ENCODE results near the gene PPARD. TPM values are rescaled to one million over a fixed set of nuclear protein-coding genes. Genes with fewer than 3 reads are reported as not detected.

PPARD gene
- total RNA-seq, 1 donor from 2014 or later = 30.2 TPM

DNA sequence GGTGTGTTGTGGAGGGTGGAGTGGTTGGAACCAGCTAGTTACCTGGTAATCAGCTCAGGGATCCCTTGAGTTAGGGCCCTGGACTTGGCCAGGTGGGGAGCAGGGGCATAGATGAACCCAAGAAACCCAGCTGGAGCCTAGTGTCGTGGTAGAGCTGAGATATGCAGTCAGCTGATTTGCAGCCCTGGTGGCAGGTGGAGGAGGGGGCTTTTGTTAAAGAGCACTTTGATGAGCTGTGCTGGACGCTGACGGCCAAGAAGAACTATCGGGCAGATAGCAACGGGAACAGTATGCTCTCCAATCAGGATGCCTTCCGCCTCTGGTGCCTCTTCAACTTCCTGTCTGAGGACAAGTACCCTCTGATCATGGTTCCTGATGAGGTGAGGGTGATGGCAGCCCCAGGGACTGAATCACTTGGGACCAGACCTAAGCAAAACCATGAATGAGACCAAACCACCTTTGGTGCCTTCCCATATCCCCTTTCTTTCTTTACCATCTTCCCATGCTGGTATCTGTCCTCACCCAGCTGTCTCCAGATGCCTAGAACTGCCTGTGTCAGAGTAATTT, 32.0 kb upstream of the PPARD start:
- Histone ChIP-seq H3K36me3 (no peaks in the 10 kb centered on the region), H3K4me3 (no peak overlapping the region), H3K27me3 (ENCODE audit: low read depth) (no peaks in the 10 kb centered on the region), H3K4me1 (peaks cover 21% of the 10 kb centered on the region), H3K9me3 (no peaks in the 10 kb centered on the region), H3K27ac (no peak overlapping the region)
- DNase-seq (no peak), ATAC-seq (no peak)
- TF ChIP-seq, protein P1, sequence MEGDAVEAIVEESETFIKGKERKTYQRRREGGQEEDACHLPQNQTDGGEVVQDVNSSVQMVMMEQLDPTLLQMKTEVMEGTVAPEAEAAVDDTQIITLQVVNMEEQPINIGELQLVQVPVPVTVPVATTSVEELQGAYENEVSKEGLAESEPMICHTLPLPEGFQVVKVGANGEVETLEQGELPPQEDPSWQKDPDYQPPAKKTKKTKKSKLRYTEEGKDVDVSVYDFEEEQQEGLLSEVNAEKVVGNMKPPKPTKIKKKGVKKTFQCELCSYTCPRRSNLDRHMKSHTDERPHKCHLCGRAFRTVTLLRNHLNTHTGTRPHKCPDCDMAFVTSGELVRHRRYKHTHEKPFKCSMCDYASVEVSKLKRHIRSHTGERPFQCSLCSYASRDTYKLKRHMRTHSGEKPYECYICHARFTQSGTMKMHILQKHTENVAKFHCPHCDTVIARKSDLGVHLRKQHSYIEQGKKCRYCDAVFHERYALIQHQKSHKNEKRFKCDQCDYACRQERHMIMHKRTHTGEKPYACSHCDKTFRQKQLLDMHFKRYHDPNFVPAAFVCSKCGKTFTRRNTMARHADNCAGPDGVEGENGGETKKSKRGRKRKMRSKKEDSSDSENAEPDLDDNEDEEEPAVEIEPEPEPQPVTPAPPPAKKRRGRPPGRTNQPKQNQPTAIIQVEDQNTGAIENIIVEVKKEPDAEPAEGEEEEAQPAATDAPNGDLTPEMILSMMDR (IDR thresholded peaks at IDR 0.05) = no peak
- intact Hi-C loops (cut with DNase I) = no loop called here

DNA sequence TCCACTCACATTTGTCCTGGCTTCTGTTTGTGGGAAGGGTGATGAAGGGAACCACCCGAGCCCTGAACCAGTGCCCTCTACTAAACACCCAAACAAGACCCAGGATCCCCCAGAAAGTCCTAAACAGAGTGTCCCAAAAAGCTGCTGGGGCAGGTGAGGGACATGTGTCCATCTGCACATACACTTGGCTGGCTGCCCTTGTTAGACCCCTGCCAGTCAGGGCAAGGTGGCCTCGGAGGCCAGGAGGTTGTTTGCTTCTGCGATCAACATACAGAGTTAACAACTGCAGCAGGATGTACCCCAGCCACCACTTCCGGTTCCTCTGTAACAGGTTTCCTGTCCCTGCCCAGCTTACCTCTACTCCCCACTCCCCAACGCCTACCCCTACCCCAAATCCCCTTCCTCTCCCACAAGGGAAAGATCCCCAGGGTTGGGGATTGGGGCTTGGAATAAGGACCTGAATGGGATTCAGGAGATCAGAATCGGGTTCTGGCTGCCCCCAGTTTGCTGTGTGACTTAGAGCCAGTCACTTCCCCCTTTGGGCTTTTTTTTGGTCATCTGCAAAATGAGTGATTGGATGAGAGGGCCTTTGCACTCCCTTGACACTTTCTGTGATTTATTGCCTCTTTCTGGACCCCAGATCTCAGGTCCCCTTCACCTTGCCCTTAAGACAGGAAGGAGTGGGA, 30.8 kb upstream of the PPARD start:
- intact Hi-C loops (cut with DNase I) = no loop called here
- H3K9me3 ChIP-seq = no peaks in the 10 kb centered on the region
- ATAC-seq = peak; percentile 38 to 42
- DNase-seq = no peak
- peaks cover 21% of the 10 kb centered on the region for H3K4me1 ChIP-seq
- H3K27ac ChIP-seq = peak overlapping the region; percentile 67
- TF ChIP-seq, protein P1 (IDR thresholded peaks at IDR 0.05) = no peak
- H3K27me3 ChIP-seq (ENCODE audit: low read depth) = no peaks in the 10 kb centered on the region
- no peak overlapping the region for H3K4me3 ChIP-seq
- H3K36me3 ChIP-seq = no peaks in the 10 kb centered on the region

DNA sequence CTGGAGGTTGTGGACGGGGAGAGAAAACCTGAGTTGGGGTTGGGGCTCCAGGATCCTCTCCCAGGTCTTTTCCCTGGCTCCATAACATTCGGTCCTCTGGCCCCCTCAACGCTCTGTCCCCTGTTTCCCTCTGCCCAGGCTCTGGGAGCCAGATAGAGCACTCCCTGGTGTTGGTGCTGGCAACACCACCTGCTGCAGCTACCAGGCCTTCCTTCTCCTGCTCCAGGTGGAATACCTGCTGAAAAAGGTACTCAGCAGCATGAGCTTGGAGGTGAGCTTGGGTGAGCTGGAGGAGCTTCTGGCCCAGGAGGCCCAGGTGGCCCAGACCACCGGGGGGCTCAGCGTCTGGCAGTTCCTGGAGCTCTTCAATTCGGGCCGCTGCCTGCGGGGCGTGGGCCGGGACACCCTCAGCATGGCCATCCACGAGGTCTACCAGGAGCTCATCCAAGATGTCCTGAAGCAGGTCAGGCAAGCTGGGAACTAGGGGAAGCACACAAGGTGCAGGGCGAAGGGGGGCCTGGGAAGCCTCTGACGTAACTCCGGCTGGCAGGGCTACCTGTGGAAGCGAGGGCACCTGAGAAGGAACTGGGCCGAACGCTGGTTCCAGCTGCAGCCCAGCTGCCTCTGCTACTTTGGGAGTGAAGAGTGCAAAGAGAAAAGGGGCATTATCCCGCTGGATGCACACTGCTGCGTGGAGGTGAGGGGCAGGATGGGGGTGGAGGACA, 30.1 kb upstream of the PPARD start:
- DNase-seq (no peak), ATAC-seq (no peak)
- peaks cover 21% of the 10 kb centered on the region for H3K4me1 ChIP-seq
- intact Hi-C loops (cut with DNase I) = no loop called here
- TF ChIP-seq, protein P1 (IDR thresholded peaks at IDR 0.05) = no peak
- no peak overlapping the region for H3K4me3 ChIP-seq
- H3K27me3 ChIP-seq (ENCODE audit: low read depth) = no peaks in the 10 kb centered on the region
- H3K9me3 ChIP-seq = no peaks in the 10 kb centered on the region
- H3K36me3 ChIP-seq = no peaks in the 10 kb centered on the region
- peak overlapping the region; percentile 67 for H3K27ac ChIP-seq

DNA sequence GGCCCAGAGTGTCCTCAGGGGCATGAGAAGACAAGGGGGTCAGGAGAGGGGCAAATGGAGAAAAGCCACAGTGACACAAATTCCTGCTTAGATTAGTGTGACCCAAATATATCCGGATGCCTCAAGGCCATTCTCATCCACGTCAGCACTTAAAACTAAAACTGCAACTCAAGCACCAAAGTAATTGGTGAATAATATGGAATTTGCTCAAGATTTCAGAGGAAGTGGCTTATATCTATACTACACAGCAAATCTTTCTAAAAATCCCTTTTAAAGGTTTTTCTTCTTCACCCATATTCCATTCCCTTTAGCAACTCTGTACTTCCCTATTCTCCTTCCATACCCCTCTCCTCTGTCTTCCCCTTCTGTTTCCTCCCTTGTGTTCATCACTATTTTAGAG, 29.6 kb upstream of the PPARD start:
- Histone ChIP-seq H3K4me1 (peaks cover 21% of the 10 kb centered on the region), H3K27me3 (ENCODE audit: low read depth) (no peaks in the 10 kb centered on the region), H3K27ac (no peak overlapping the region), H3K36me3 (no peaks in the 10 kb centered on the region), H3K4me3 (no peak overlapping the region), H3K9me3 (no peaks in the 10 kb centered on the region)
- TF ChIP-seq, protein P1 (IDR thresholded peaks at IDR 0.05) = no peak
- ATAC-seq (no peak), DNase-seq (no peak)
- intact Hi-C loops (cut with DNase I) = no loop called here

DNA sequence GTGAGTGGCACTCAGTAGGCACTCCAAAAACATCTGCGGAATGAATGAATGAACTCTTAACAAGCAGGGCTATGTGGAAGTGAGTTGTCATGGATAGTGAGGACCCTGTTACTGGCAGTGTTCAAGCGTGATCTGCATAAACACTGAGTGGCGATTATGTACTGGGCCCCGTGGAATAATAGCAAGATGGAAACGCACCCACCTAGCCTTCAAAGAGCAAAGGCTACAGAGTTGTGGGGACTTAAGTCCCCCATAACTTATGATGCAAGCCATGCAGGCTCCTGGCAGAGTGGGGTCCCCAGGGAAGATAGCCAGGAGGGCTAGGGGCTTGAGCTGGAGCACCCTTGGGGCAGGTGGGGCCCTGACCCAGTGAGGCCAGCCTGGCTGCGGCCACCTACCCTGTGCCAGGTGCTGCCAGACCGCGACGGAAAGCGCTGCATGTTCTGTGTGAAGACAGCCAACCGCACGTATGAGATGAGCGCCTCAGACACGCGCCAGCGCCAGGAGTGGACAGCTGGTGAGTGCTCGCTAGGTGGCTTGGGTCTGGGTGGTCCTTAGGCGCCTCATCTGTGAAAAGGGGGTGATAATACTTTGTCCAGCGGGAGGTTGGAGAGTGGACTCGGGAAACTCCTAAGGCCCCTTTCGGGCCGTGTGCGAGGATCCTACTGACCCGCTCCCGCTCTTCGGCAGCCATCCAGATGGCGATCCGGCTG, 24.7 kb upstream of the PPARD start:
- DNase-seq (no peak), ATAC-seq (peak; percentile 35 to 44)
- H3K36me3 ChIP-seq = peaks cover 24% of the 10 kb centered on the region
- TF ChIP-seq, protein P1 (IDR thresholded peaks at IDR 0.05) = no peak
- no peaks in the 10 kb centered on the region for H3K27me3 ChIP-seq (ENCODE audit: low read depth)
- peaks cover 9% of the 10 kb centered on the region for H3K4me1 ChIP-seq
- intact Hi-C loops (cut with DNase I) = no loop called here
- H3K27ac ChIP-seq = no peak overlapping the region
- H3K4me3 ChIP-seq = peak overlapping the region; percentile 61
- no peaks in the 10 kb centered on the region for H3K9me3 ChIP-seq

Data from lower lobe of right lung (tissue), 2 donors.